Lung (tissue), 12 donors: Measurements from ENCODE around the gene PI4K2A. TPM values are rescaled to one million over a fixed set of nuclear protein-coding genes. Genes with fewer than 3 reads are reported as not detected.

Experiments
- ATAC-seq: fragments of 200-7000 bp; cut with Tn5 transposase; one replicate; pipeline ENCODE4 v1.9.1; 2020; ENCODE audit warnings: moderate number of reproducible peaks; ENCODE audit not compliant: insufficient read depth, low FRiP score
- DNase-seq, 3 donors: peaks; one replicate each; pipeline ENCODE4 v3.0.0-alpha.2; 2013 to 2017
- H3K27ac ChIP-seq, 2 donors: one replicate each; pipeline ENCODE4 v1.5.1; 2013; ENCODE audit warnings: mild to moderate bottlenecking in 2 of 2, moderate library complexity in 2 of 2, control low read depth in 1 of 2, inconsistent platforms in 1 of 2, low read depth in 1 of 2, low read length in 1 of 2
- H3K27me3 ChIP-seq, 3 donors: one replicate each; pipeline ENCODE4 v1.5.1; 2013; ENCODE audit warnings: low read length in 2 of 3; ENCODE audit not compliant: control insufficient read depth in 3 of 3, insufficient read depth in 3 of 3
- H3K36me3 ChIP-seq, 4 donors: one replicate each; pipeline ENCODE4 v1.5.1; 2013; ENCODE audit warnings: low read length in 4 of 4, mild to moderate bottlenecking in 1 of 4, moderate library complexity in 1 of 4; ENCODE audit not compliant: control insufficient read depth in 4 of 4, insufficient read depth in 4 of 4
- H3K4me1 ChIP-seq, 5 donors: one replicate each; pipeline ENCODE4 v1.5.1; 2013; ENCODE audit warnings: low read length in 5 of 5, mild to moderate bottlenecking in 2 of 5, moderate library complexity in 1 of 5; ENCODE audit not compliant: control insufficient read depth in 5 of 5, insufficient read depth in 5 of 5
- H3K4me3 ChIP-seq: one replicate; pipeline ENCODE4 v1.5.1; 2013; ENCODE audit warnings: mild to moderate bottlenecking, control low read depth, moderate library complexity
- H3K9ac ChIP-seq, 2 donors: one replicate each; pipeline ENCODE4 v1.5.1; 2013; ENCODE audit warnings: low read length in 2 of 2, control low read depth in 1 of 2; ENCODE audit not compliant: insufficient read depth in 1 of 2
- H3K9me3 ChIP-seq, 4 donors: one replicate each; pipeline ENCODE4 v1.5.1; 2013; ENCODE audit warnings: low read length in 3 of 4, mild to moderate bottlenecking in 1 of 4, moderate library complexity in 1 of 4; ENCODE audit not compliant: control insufficient read depth in 4 of 4, insufficient read depth in 3 of 4
- WGBS, 2 donors: extraction: QIAGEN DNeasy Blood & Tissue Kit; methylation state at CpG; one replicate each; pipeline ENCODE4 v1.1.7; 2013; 5-methylcytosine and 5-hydroxymethylcytosine counted together
- polyA plus RNA-seq, 2 donors: library from polyadenylated mRNA; stranded (reverse); fragments of 200-250 nt; gene quantifications; one replicate each; pipeline ENCODE4 v1.2.1, GENCODE V29; 2013
- total RNA-seq, 2 donors: library from RNA; depleted of rRNA in 1 of 2; stranded (reverse); fragments of >200 nt in 1 of 2; gene quantifications; one replicate each; pipeline ENCODE4 v1.2.1, GENCODE V29; 2014 to 2021
- TF ChIP-seq, protein P1 (sequence below): IDR thresholded peaks from 2 replicates; pipeline ENCODE4 v1.5.1; 2012; ENCODE audit warnings: mild to moderate bottlenecking; ENCODE audit errors: control extremely low read depth, extremely low read depth
- donor health status: control.
- donor health status: control.
- donor health status: Bipolar disorder and iron deficiency.
- donor health status: healthy.
- donor health status: DM: yes; HTN: yes; CAD: no.

PI4K2A gene
- total and polyA plus RNA-seq, 4 donors = 12.3 to 22.4 (median 14.8) TPM

DNA sequence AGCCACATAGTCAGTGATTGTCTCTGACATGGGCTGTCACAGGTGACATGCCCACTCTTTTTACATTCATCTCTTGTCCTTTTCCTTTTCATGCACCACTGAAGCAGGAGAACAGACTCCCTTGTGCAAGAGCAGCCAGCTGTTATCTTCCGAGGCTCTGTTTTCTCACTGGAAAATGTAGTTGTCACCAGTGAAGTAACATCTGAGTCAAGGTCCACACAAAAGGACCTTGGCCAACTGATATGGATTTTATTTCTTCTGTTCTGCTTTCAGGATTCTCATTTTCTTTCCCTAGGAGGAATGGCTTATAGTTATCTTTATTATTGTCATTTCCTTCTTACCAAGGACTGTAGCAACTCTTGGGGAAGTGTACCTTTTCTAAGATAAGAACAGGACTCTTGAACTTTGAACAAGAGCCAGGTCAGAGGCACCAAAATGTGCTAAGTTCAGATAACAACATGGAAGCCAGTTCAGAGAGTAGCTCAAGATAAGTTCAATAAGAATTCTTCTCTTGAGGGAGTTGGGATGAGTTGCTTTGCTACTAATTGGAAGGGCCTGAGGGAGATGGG is 23.9 kb downstream of the PI4K2A start:
- Histone ChIP-seq H3K27ac (no peak overlapping the region), H3K4me1 (no peaks in the 10 kb centered on the region), H3K4me3 (no peak overlapping the region), H3K9me3 (no peaks in the 10 kb centered on the region), H3K36me3 (peaks cover 16 to 30% (median 25%) of the 10 kb centered on the region in 4 donors), H3K9ac (no peak overlapping the region), H3K27me3 (no peaks in the 10 kb centered on the region)
- WGBS, 2 donors = 73 to 75% methylated on average over 1 of the region's 1 CpG
- no peak for ATAC-seq
- TF ChIP-seq, protein P1, sequence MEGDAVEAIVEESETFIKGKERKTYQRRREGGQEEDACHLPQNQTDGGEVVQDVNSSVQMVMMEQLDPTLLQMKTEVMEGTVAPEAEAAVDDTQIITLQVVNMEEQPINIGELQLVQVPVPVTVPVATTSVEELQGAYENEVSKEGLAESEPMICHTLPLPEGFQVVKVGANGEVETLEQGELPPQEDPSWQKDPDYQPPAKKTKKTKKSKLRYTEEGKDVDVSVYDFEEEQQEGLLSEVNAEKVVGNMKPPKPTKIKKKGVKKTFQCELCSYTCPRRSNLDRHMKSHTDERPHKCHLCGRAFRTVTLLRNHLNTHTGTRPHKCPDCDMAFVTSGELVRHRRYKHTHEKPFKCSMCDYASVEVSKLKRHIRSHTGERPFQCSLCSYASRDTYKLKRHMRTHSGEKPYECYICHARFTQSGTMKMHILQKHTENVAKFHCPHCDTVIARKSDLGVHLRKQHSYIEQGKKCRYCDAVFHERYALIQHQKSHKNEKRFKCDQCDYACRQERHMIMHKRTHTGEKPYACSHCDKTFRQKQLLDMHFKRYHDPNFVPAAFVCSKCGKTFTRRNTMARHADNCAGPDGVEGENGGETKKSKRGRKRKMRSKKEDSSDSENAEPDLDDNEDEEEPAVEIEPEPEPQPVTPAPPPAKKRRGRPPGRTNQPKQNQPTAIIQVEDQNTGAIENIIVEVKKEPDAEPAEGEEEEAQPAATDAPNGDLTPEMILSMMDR = no peak
- DNase-seq = no peak

DNA sequence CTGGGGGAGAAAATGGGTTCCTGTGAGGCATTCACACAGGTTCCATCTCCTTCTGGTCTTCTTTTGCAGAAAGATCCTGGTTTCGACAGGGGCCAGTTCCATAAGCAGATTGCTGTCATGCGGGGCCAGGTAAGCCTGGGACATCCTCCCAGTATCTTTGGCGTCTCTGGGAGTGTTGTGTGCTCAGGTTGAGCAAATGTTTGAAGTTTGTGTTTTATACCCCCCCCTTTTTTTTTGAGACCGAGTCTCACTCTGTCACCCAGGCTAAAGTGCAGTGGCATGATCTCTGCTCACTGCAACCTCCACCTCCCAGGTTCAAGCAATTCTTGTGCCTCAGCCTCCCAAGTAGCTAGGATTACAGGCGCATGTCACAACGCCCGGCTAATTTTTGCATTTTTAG is 26.5 kb downstream of the PI4K2A start:
- 96 to 98% methylated on average over 7 of the region's 7 CpGs for WGBS, 2 donors

GRCh38 chr10:97667463-97667862 is 27.0 kb downstream of the PI4K2A start:
- 77 to 97% methylated on average over 6 of the region's 6 CpGs for WGBS, 2 donors
- no peak overlapping the region for H3K4me3 ChIP-seq

More for the DNA sequence above, 26.5 kb downstream of the PI4K2A start:
- Histone ChIP-seq H3K9me3 (no peaks in the 10 kb centered on the region), H3K27me3 (no peaks in the 10 kb centered on the region), H3K4me3 (no peak overlapping the region), H3K36me3 (peaks cover 24 to 30% (median 25%) of the 10 kb centered on the region in 4 donors), H3K4me1 (no peaks in the 10 kb centered on the region), H3K9ac (no peak overlapping the region), H3K27ac (no peak overlapping the region)
- DNase-seq (no peak), ATAC-seq (no peak)
- TF ChIP-seq, protein P1 = no peak

More at GRCh38 chr10:97667463-97667862, 27.0 kb downstream of the PI4K2A start:
- H3K4me1 ChIP-seq = no peaks in the 10 kb centered on the region
- TF ChIP-seq, protein P1 = no peak
- no peak overlapping the region for H3K9ac ChIP-seq
- no peaks in the 10 kb centered on the region for H3K9me3 ChIP-seq
- no peak for DNase-seq
- no peak for ATAC-seq
- peaks cover 23 to 27% (median 25%) of the 10 kb centered on the region in 4 donors for H3K36me3 ChIP-seq
- H3K27me3 ChIP-seq = no peaks in the 10 kb centered on the region
- no peak overlapping the region for H3K27ac ChIP-seq
